GM23338 (cell line): ENCODE results near the gene SIDT1. TPM values are rescaled to one million over a fixed set of nuclear protein-coding genes. Genes with fewer than 3 reads are reported as not detected.

Experiments
- ATAC-seq: fragments of 200-7000 bp; cut with Tn5 transposase; 3 replicates; pipeline ENCODE4 v1.9.1; 2020
- DNase-seq: peaks from one replicate; pipeline ENCODE4 v3.0.0-alpha.2; 2015; ENCODE audit warnings: low spot score
- H2AFZ ChIP-seq: fragments of 200-600 bp; sonication (generic); 2 replicates; pipeline ENCODE4 v1.8.0; 2016; ENCODE audit warnings: antibody characterized with exemption, mild to moderate bottlenecking, moderate library complexity
- H3F3A ChIP-seq: fragments of 200-600 bp; sonication (generic); replicated peaks from 2 replicates; pipeline ENCODE4 v1.8.0; 2017; ENCODE audit warnings: antibody characterized with exemption, mixed run types, low read depth
- H3K27ac ChIP-seq: fragments of 200-600 bp; sonication (generic); 2 replicates; pipeline ENCODE4 v1.6.1; 2016; ENCODE audit warnings: low read depth
- H3K27me3 ChIP-seq: fragments of 200-600 bp; sonication (generic); 2 replicates; pipeline ENCODE4 v1.8.0; 2016; ENCODE audit warnings: mild to moderate bottlenecking, mixed run types, moderate library complexity; ENCODE audit not compliant: insufficient read depth
- H3K36me3 ChIP-seq: fragments of 200-600 bp; sonication (generic); 2 replicates; pipeline ENCODE4 v1.8.0; 2016; ENCODE audit warnings: mild to moderate bottlenecking; ENCODE audit not compliant: insufficient read depth
- H3K4me1 ChIP-seq: fragments of 200-600 bp; sonication (generic); 2 replicates; pipeline ENCODE4 v1.8.0; 2016; ENCODE audit warnings: mild to moderate bottlenecking, moderate library complexity; ENCODE audit not compliant: insufficient read depth
- H3K4me2 ChIP-seq: fragments of 200-600 bp; sonication (generic); 2 replicates; pipeline ENCODE4 v1.7.1; 2017; ENCODE audit warnings: mixed run types
- H3K4me3 ChIP-seq: fragments of 200-600 bp; sonication (generic); 2 replicates; pipeline ENCODE4 v1.6.1; 2016; ENCODE audit warnings: mixed run types
- H3K79me2 ChIP-seq: fragments of 200-600 bp; sonication (generic); replicated peaks from 2 replicates; pipeline ENCODE4 v1.8.0; 2017; ENCODE audit warnings: mild to moderate bottlenecking; ENCODE audit not compliant: insufficient read depth
- H3K9me2 ChIP-seq: fragments of 200-600 bp; sonication (generic); 2 replicates; pipeline ENCODE4 v1.8.0; 2017; ENCODE audit not compliant: insufficient read depth
- H4K20me1 ChIP-seq: fragments of 200-600 bp; sonication (generic); replicated peaks from 2 replicates; pipeline ENCODE4 v1.8.0; 2017; ENCODE audit warnings: mild to moderate bottlenecking; ENCODE audit not compliant: insufficient read depth
- H3K27ac Mint-ChIP-seq: 2 replicates; pipeline ENCODE4 v1.8.0; 2020; ENCODE audit warnings: inconsistent platforms, mild to moderate bottlenecking, moderate library complexity, mixed read lengths
- H3K27me3 Mint-ChIP-seq: 3 replicates; pipeline ENCODE4 v1.8.0; 2022; ENCODE audit warnings: low read depth, mild to moderate bottlenecking, moderate library complexity, mixed read lengths, inconsistent platforms; ENCODE audit not compliant: insufficient read depth, poor library complexity
- H3K36me3 Mint-ChIP-seq: 3 replicates; pipeline ENCODE4 v1.8.0; 2021; ENCODE audit warnings: low read depth, mild to moderate bottlenecking, inconsistent platforms, moderate library complexity, mixed read lengths
- H3K4me1 Mint-ChIP-seq: 3 replicates; pipeline ENCODE4 v1.8.0; 2020; ENCODE audit warnings: mild to moderate bottlenecking, inconsistent platforms, mixed read lengths
- H3K4me3 Mint-ChIP-seq: 3 replicates; pipeline ENCODE4 v1.8.0; 2021; ENCODE audit warnings: moderate library complexity, mild to moderate bottlenecking, inconsistent platforms, mixed read lengths
- H3K9me3 Mint-ChIP-seq: 3 replicates; pipeline ENCODE4 v1.8.0; 2020; ENCODE audit warnings: moderate library complexity, mild to moderate bottlenecking, inconsistent platforms, mixed read lengths
- CREB1 ChIP-seq: fragments of 250-450 bp; sonication (Bioruptor Pico); IDR thresholded peaks from 2 replicates; pipeline ENCODE4 v1.5.0; 2020; ENCODE audit warnings: low read depth, mild to moderate bottlenecking, moderate library complexity
- EZH2 ChIP-seq: fragments of 200-600 bp; sonication (generic); IDR thresholded peaks from one replicate; pipeline ENCODE4 v1.8.0; 2017; ENCODE audit warnings: antibody characterized with exemption, mild to moderate bottlenecking, low read depth; ENCODE audit not compliant: unreplicated experiment
- JUNB ChIP-seq: IDR thresholded peaks from one replicate; pipeline ENCODE4 v1.6.1; 2016; ENCODE audit warnings: antibody characterized with exemption; ENCODE audit not compliant: unreplicated experiment
- NANOG ChIP-seq: IDR thresholded peaks from 2 replicates; pipeline ENCODE4 v1.6.1; 2016; ENCODE audit warnings: antibody characterized with exemption, borderline replicate concordance
- POLR2AphosphoS5 ChIP-seq: IDR thresholded peaks from 2 replicates; pipeline ENCODE4 v1.6.1; 2016; ENCODE audit warnings: antibody characterized with exemption, low read depth
- STAT1 ChIP-seq: IDR thresholded peaks from one replicate; pipeline ENCODE4 v1.6.1; 2016; ENCODE audit warnings: antibody characterized with exemption; ENCODE audit not compliant: unreplicated experiment
- ZNF331 ChIP-seq: fragments of 250-450 bp; sonication (Bioruptor Pico); IDR thresholded peaks from 2 replicates; pipeline ENCODE4 v1.5.0; 2020; ENCODE audit warnings: low read depth, mild to moderate bottlenecking, moderate library complexity
- polyA plus RNA-seq: library from polyadenylated mRNA; unstranded; fragments of >200 nt; fragmentation: Nextera tagmentation; extraction: Ambion mirVana; gene quantifications from 2 replicates; pipeline ENCODE4 v1.2.1, GENCODE V29; 2016
- total RNA-seq: library from RNA; depleted of rRNA; stranded (reverse); fragments of >200 nt; shearing (Covaris generic); gene quantifications from 2 replicates; pipeline ENCODE4 v1.2.3, GENCODE V29; 2014
- TF ChIP-seq, protein P1 (sequence below): IDR thresholded peaks from one replicate; pipeline ENCODE4 v1.6.1; 2018; ENCODE audit warnings: antibody characterized with exemption; ENCODE audit not compliant: unreplicated experiment
- TF ChIP-seq, protein P2 (sequence below): IDR thresholded peaks from 2 replicates; pipeline ENCODE4 v1.6.1; 2016; ENCODE audit warnings: antibody characterized with exemption
- TF ChIP-seq, protein P3 (sequence below), 2 experiments: fragments of 200-600 bp in 1 of 2; sonication (generic) in 1 of 2; conservative IDR thresholded peaks; 2 replicates each; pipeline versions ENCODE4 v1.5.1 to v1.6.1; 2016 to 2017; ENCODE audit warnings: antibody characterized with exemption in 2 of 2, low read depth in 2 of 2, mild to moderate bottlenecking in 2 of 2, moderate library complexity in 1 of 2

The SIDT1 gene
- total and polyA plus RNA-seq, 2 experiments from 2014 or later, result 0.10 TPM; not detected in 1

DNA sequence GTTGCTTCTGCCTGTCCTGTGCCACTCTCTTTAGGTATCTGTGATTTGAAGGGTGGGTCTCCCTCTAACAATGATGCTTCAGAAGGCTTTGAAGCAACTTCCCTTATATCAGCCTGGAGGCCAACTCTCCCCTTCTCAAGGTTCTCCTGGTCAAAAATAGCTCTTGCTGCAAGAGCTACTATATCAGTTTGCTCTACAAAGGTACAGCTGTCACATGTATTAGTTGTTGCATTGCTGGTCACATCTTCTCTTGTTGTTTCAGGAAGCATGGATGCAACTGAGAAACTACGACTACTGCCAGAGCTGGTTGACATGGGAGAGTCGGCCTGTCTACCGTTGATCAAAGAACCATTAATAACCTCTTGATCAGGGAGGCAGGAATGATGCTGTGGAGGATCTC, 125.8 kb downstream of the SIDT1 start:
- H3K4me2 ChIP-seq, result no peak overlapping the region
- no peak overlapping the region for H3K4me3 ChIP-seq
- Mint-ChIP-seq H3K27ac (no peak overlapping the region), H3K36me3 (peaks cover 20% of the 10 kb centered on the region), H3K27me3 (peaks cover 1% of the 10 kb centered on the region), H3K4me1 (peaks cover under 1% of the 10 kb centered on the region; the same call in 1 of the 3 replicates), H3K4me3 (no peak overlapping the region), H3K9me3 (no peaks in the 10 kb centered on the region)
- H3K79me2 ChIP-seq, result no peaks in the 10 kb centered on the region
- no peak for DNase-seq
- H3K27me3 ChIP-seq, result no peaks in the 10 kb centered on the region
- no peaks in the 10 kb centered on the region for H4K20me1 ChIP-seq
- no peaks in the 10 kb centered on the region for H3K4me1 ChIP-seq
- no peak for ATAC-seq
- no peaks in the 10 kb centered on the region for H3F3A ChIP-seq
- no peak overlapping the region for H2AFZ ChIP-seq
- TF ChIP-seq STAT1 (no peak), EZH2 (no peak), CREB1 (CRISPR knock-in tag) (no peak), NANOG (no peak), JUNB (no peak), POLR2AphosphoS5 (no peak), ZNF331 (CRISPR knock-in tag) (no peak)
- TF ChIP-seq, protein P1, sequence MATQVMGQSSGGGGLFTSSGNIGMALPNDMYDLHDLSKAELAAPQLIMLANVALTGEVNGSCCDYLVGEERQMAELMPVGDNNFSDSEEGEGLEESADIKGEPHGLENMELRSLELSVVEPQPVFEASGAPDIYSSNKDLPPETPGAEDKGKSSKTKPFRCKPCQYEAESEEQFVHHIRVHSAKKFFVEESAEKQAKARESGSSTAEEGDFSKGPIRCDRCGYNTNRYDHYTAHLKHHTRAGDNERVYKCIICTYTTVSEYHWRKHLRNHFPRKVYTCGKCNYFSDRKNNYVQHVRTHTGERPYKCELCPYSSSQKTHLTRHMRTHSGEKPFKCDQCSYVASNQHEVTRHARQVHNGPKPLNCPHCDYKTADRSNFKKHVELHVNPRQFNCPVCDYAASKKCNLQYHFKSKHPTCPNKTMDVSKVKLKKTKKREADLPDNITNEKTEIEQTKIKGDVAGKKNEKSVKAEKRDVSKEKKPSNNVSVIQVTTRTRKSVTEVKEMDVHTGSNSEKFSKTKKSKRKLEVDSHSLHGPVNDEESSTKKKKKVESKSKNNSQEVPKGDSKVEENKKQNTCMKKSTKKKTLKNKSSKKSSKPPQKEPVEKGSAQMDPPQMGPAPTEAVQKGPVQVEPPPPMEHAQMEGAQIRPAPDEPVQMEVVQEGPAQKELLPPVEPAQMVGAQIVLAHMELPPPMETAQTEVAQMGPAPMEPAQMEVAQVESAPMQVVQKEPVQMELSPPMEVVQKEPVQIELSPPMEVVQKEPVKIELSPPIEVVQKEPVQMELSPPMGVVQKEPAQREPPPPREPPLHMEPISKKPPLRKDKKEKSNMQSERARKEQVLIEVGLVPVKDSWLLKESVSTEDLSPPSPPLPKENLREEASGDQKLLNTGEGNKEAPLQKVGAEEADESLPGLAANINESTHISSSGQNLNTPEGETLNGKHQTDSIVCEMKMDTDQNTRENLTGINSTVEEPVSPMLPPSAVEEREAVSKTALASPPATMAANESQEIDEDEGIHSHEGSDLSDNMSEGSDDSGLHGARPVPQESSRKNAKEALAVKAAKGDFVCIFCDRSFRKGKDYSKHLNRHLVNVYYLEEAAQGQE, result no peak
- H3K27ac ChIP-seq, result no peak overlapping the region
- no peaks in the 10 kb centered on the region; the same call in 1 of the 2 replicates for H3K36me3 ChIP-seq
- H3K9me2 ChIP-seq, result no peaks in the 10 kb centered on the region

DNA sequence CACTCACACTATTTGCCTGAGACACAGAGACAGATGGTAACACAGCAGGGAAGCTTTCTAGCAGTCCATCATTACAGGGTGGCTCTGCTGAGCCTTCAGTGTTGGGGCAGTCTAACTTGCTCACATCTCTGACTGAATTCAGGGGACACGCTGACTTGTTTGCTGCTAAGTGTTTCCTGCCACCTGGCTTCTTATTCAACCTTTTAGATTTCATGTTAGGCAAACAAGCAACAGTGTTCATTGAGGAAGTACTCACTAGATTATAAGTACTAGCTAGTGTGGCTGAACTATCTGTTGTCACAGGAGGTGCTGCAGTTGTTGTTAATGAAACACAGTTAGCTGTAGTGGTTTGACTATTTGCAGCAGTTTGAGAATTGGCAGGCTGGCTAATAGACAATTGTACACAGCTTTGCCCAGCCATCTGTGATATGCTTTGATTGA, 126.8 kb downstream of the SIDT1 start:
- Histone ChIP-seq H3K4me1 (no peaks in the 10 kb centered on the region), H3K4me3 (no peak overlapping the region), H3K27ac (no peak overlapping the region), H3F3A (no peaks in the 10 kb centered on the region), H3K79me2 (no peaks in the 10 kb centered on the region), H3K9me2 (no peaks in the 10 kb centered on the region), H2AFZ (no peak overlapping the region), H4K20me1 (no peaks in the 10 kb centered on the region), H3K4me2 (no peak overlapping the region), H3K36me3 (no peaks in the 10 kb centered on the region; the same call in 1 of the 2 replicates), H3K27me3 (no peaks in the 10 kb centered on the region)
- Mint-ChIP-seq H3K4me3 (no peak overlapping the region), H3K36me3 (peaks cover 20% of the 10 kb centered on the region), H3K27ac (no peak overlapping the region), H3K9me3 (no peaks in the 10 kb centered on the region), H3K4me1 (peaks cover 8% of the 10 kb centered on the region), H3K27me3 (peaks cover 1% of the 10 kb centered on the region)
- TF ChIP-seq, protein P2, sequence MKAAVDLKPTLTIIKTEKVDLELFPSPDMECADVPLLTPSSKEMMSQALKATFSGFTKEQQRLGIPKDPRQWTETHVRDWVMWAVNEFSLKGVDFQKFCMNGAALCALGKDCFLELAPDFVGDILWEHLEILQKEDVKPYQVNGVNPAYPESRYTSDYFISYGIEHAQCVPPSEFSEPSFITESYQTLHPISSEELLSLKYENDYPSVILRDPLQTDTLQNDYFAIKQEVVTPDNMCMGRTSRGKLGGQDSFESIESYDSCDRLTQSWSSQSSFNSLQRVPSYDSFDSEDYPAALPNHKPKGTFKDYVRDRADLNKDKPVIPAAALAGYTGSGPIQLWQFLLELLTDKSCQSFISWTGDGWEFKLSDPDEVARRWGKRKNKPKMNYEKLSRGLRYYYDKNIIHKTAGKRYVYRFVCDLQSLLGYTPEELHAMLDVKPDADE, result no peak
- TF ChIP-seq JUNB (no peak), EZH2 (no peak), POLR2AphosphoS5 (no peak), CREB1 (CRISPR knock-in tag) (no peak), ZNF331 (CRISPR knock-in tag) (no peak)
- TF ChIP-seq, protein P3, sequence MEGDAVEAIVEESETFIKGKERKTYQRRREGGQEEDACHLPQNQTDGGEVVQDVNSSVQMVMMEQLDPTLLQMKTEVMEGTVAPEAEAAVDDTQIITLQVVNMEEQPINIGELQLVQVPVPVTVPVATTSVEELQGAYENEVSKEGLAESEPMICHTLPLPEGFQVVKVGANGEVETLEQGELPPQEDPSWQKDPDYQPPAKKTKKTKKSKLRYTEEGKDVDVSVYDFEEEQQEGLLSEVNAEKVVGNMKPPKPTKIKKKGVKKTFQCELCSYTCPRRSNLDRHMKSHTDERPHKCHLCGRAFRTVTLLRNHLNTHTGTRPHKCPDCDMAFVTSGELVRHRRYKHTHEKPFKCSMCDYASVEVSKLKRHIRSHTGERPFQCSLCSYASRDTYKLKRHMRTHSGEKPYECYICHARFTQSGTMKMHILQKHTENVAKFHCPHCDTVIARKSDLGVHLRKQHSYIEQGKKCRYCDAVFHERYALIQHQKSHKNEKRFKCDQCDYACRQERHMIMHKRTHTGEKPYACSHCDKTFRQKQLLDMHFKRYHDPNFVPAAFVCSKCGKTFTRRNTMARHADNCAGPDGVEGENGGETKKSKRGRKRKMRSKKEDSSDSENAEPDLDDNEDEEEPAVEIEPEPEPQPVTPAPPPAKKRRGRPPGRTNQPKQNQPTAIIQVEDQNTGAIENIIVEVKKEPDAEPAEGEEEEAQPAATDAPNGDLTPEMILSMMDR (conservative IDR thresholded peaks at IDR 0.05; ENCODE audit: low read depth in 2 of 2), result no peak
- no peak for ATAC-seq
- DNase-seq, result no peak
